IPS-15b (cell line): Measurements from ENCODE around the gene TEAD4.
A peak's percentile ranks its signal among the peaks of the same experiment; 100 is the strongest.

Experiments used
- H3K27me3 ChIP-seq: one replicate; pipeline ENCODE4 v1.6.1; 2013; ENCODE audit warnings: low read length; ENCODE audit not compliant: control insufficient read depth, insufficient read depth
- H3K36me3 ChIP-seq: one replicate; pipeline ENCODE4 v1.6.1; 2013; ENCODE audit warnings: low read length; ENCODE audit not compliant: control insufficient read depth, insufficient read depth
- H3K4me1 ChIP-seq: one replicate; pipeline ENCODE4 v1.6.1; 2013; ENCODE audit warnings: mild to moderate bottlenecking, low read length; ENCODE audit not compliant: control insufficient read depth, insufficient read depth
- H3K4me3 ChIP-seq: one replicate; pipeline ENCODE4 v1.5.1; 2013; ENCODE audit warnings: low read depth, low read length
- H3K9ac ChIP-seq: one replicate; pipeline ENCODE4 v1.6.1; 2013; ENCODE audit warnings: low read depth, mild to moderate bottlenecking, low read length
- H3K9me3 ChIP-seq: one replicate; pipeline ENCODE4 v1.6.1; 2013; ENCODE audit warnings: mild to moderate bottlenecking, low read length; ENCODE audit not compliant: control insufficient read depth, insufficient read depth

TEAD4 gene

GRCh38 chr12:2959192-2959504 is at the start of gene TEAD4:
TEAD4 (plus strand) TSS chr12:2959397.
- Histone ChIP-seq H3K27me3 (peaks cover 7% of the 10 kb centered on the region), H3K9ac (peak within 1 kb of the TSS; percentile 79), H3K9me3 (no peaks in the 10 kb centered on the region), H3K4me1 (peaks cover 19% of the 10 kb centered on the region), H3K36me3 (no peaks in the 10 kb centered on the region), H3K4me3 (peak within 1 kb of the TSS; percentile 79)

- Histone ChIP-seq H3K36me3 (no peaks in the 10 kb centered on the region), H3K9me3 (no peaks in the 10 kb centered on the region), H3K9ac (no peak overlapping the region), H3K27me3 (no peaks in the 10 kb centered on the region), H3K4me3 (no peak overlapping the region), H3K4me1 (peaks cover 12% of the 10 kb centered on the region)
These were observed 47.0 kb upstream of the TEAD4 start for GRCh38 chr12:2912216-2912575.

- Histone ChIP-seq H3K9ac (no peak overlapping the region), H3K4me1 (peaks cover 6% of the 10 kb centered on the region), H3K9me3 (no peaks in the 10 kb centered on the region), H3K27me3 (no peaks in the 10 kb centered on the region), H3K36me3 (no peaks in the 10 kb centered on the region), H3K4me3 (no peak overlapping the region)
These were observed 39.9 kb upstream of the TEAD4 start for GRCh38 chr12:2919249-2919648.

DNA sequence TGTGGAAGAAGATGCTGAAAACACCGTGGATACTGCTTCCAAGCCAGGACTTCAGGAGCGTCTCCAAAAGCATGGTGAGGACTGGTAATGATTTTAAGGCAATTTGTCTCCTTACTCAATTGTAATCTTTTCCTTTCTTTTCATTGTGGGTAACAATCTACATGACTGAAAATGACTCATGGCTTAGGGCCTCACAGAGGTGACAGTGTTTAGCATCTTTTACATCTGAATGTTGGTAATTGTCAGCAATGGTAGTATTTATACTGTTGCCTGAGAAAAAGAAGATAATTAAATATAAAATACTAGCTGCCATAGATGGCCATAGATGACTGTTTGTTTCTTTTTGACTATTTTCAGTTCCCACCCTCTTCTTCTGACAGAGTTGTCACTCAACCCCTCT is 36.9 kb upstream of the TEAD4 start:
- H3K4me3 ChIP-seq = no peak overlapping the region
- H3K36me3 ChIP-seq = peaks cover 4% of the 10 kb centered on the region

DNA sequence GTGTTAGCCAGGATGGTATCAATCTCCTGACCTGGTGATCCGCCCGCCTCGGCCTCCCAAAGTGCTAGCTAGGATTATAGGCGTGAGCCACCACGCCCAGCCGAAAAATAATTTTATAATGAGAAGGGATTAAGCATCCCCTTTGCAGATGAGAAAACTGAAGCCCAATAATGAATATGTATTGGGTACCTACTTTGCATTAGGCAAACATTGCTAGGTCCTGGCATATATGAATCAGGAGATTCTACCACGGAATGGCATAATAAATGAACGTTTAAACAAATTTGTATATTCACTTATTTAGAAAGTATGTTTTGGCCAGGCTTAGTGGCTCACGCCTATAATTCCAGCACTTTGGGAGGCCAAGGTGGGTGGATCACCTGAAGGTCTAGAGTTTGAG is 36.1 kb upstream of the TEAD4 start:
- H3K27me3 ChIP-seq = no peaks in the 10 kb centered on the region
- H3K9ac ChIP-seq = no peak overlapping the region
- H3K36me3 ChIP-seq = peaks cover 4% of the 10 kb centered on the region
- no peak overlapping the region for H3K4me3 ChIP-seq
- H3K9me3 ChIP-seq = no peaks in the 10 kb centered on the region
- H3K4me1 ChIP-seq = peaks cover 6% of the 10 kb centered on the region

More for the DNA sequence above, 36.9 kb upstream of the TEAD4 start:
- Histone ChIP-seq H3K9me3 (no peaks in the 10 kb centered on the region), H3K9ac (no peak overlapping the region), H3K4me1 (peaks cover 6% of the 10 kb centered on the region), H3K27me3 (no peaks in the 10 kb centered on the region)

GRCh38 chr12:2924019-2924418 is 35.2 kb upstream of the TEAD4 start:
- peaks cover 4% of the 10 kb centered on the region for H3K36me3 ChIP-seq
- H3K9me3 ChIP-seq = no peaks in the 10 kb centered on the region
- H3K27me3 ChIP-seq = no peaks in the 10 kb centered on the region
- no peak overlapping the region for H3K9ac ChIP-seq
- peaks cover 6% of the 10 kb centered on the region for H3K4me1 ChIP-seq
- H3K4me3 ChIP-seq = no peak overlapping the region

- peaks cover 4% of the 10 kb centered on the region for H3K36me3 ChIP-seq
- H3K4me1 ChIP-seq = peaks cover 6% of the 10 kb centered on the region
- H3K9ac ChIP-seq = no peak overlapping the region
- H3K9me3 ChIP-seq = no peaks in the 10 kb centered on the region
- no peaks in the 10 kb centered on the region for H3K27me3 ChIP-seq
- no peak overlapping the region for H3K4me3 ChIP-seq
These were observed 33.7 kb upstream of the TEAD4 start for GRCh38 chr12:2925322-2925995.

GRCh38 chr12:2930865-2931264 is 28.3 kb upstream of the TEAD4 start:
- H3K4me3 ChIP-seq = no peak overlapping the region
- H3K9ac ChIP-seq = no peak overlapping the region
- peaks cover 9% of the 10 kb centered on the region for H3K36me3 ChIP-seq
- no peaks in the 10 kb centered on the region for H3K9me3 ChIP-seq
- no peaks in the 10 kb centered on the region for H3K4me1 ChIP-seq
- no peaks in the 10 kb centered on the region for H3K27me3 ChIP-seq

- Histone ChIP-seq H3K9me3 (no peaks in the 10 kb centered on the region), H3K36me3 (peaks cover 10% of the 10 kb centered on the region), H3K4me3 (no peak overlapping the region), H3K9ac (no peak overlapping the region), H3K27me3 (no peaks in the 10 kb centered on the region), H3K4me1 (no peaks in the 10 kb centered on the region)
These were observed 25.6 kb upstream of the TEAD4 start for GRCh38 chr12:2933586-2933985.

- Histone ChIP-seq H3K27me3 (no peaks in the 10 kb centered on the region), H3K9ac (no peak overlapping the region), H3K4me3 (no peak overlapping the region), H3K36me3 (peaks cover 13% of the 10 kb centered on the region), H3K4me1 (no peaks in the 10 kb centered on the region), H3K9me3 (no peaks in the 10 kb centered on the region)
These were observed 24.8 kb upstream of the TEAD4 start for GRCh38 chr12:2934371-2934770.

DNA sequence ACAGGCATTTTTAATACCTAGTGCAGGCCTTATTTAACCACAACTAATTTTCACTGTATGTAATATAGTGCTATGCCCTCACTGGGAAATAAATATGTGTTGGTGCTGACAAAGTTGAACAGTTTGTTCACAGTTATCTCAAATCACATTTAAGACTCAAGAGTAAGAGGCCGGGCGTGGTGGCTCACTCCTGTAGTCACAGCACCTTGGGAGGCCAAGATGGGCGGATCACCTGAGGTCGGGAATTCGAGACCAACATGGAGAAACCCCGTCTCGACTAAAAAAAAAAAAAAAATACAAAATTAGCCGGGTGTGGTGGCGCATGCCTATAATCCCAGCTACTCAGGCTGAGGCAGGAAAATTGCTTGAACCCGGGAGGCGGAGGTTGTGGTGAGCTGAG is 22.9 kb upstream of the TEAD4 start:
- Histone ChIP-seq H3K4me3 (no peak overlapping the region), H3K36me3 (peaks cover 17% of the 10 kb centered on the region), H3K4me1 (no peaks in the 10 kb centered on the region), H3K9me3 (no peaks in the 10 kb centered on the region), H3K27me3 (no peaks in the 10 kb centered on the region), H3K9ac (no peak overlapping the region)

GRCh38 chr12:2937500-2937899 is 21.7 kb upstream of the TEAD4 start:
- no peak overlapping the region for H3K4me3 ChIP-seq
- H3K36me3 ChIP-seq = peaks cover 17% of the 10 kb centered on the region
- H3K27me3 ChIP-seq = no peaks in the 10 kb centered on the region

More at GRCh38 chr12:2937500-2937899, 21.7 kb upstream of the TEAD4 start:
- Histone ChIP-seq H3K9ac (no peak overlapping the region), H3K4me1 (no peaks in the 10 kb centered on the region), H3K9me3 (no peaks in the 10 kb centered on the region)
